H1 (cell line): ENCODE measurements around the gene RIN3. TPM values are rescaled to one million over a fixed set of nuclear protein-coding genes. Genes with fewer than 3 reads are reported as not detected.

Source experiments
- CTCF ChIA-PET: fragments of 300-600 bp; sonication (Branson Sonifier 250); formaldehyde crosslinking; loops from one replicate; lab custom pipeline; 2021; ENCODE audit not compliant: partially characterized antibody; lab: Charles Lee
- POLR2A ChIA-PET: fragments of 300-600 bp; sonication (Branson Sonifier 250); formaldehyde crosslinking; loops from one replicate; lab custom pipeline; 2021; ENCODE audit warnings: inconsistent platforms; ENCODE audit not compliant: partially characterized antibody; lab: Charles Lee
- DNase-seq, 2 experiments: peaks; one replicate each; pipeline versions ENCODE4 v3.0.0 to v3.0.0-alpha.2; 2010 to 2022; ENCODE audit warnings: low spot score in 2 of 2, low read depth in 1 of 2, mixed read lengths in 1 of 2
- FAIRE-seq: peaks from 2 replicates; lab custom pipeline; 2011; peaks lifted over from hg19 to GRCh38; lab: Jason Lieb, UNC
- H2AFZ ChIP-seq: 2 replicates; pipeline ENCODE4 v1.8.1; 2012; ENCODE audit warnings: low read length, inconsistent platforms
- H2AK5ac ChIP-seq: 2 replicates; pipeline ENCODE4 v1.6.1; 2013; ENCODE audit warnings: low read depth, low read length
- H2BK120ac ChIP-seq: replicated peaks from 2 replicates; pipeline ENCODE3; 2013; ENCODE audit warnings: low read depth, low read length, inconsistent platforms
- H2BK12ac ChIP-seq: 2 replicates; pipeline ENCODE4 v1.6.1; 2013; ENCODE audit warnings: low read depth, low read length
- H2BK15ac ChIP-seq: 2 replicates; pipeline ENCODE4 v1.6.1; 2013; ENCODE audit warnings: low read length
- H2BK20ac ChIP-seq: 2 replicates; pipeline ENCODE4 v1.6.1; 2013; ENCODE audit warnings: low read length
- H2BK5ac ChIP-seq: 2 replicates; pipeline ENCODE4 v1.6.1; 2013; ENCODE audit warnings: low read depth, low read length
- H3K14ac ChIP-seq: 2 replicates; pipeline ENCODE4 v1.6.1; 2013; ENCODE audit warnings: inconsistent platforms; ENCODE audit not compliant: insufficient read length
- H3K18ac ChIP-seq: 2 replicates; pipeline ENCODE4 v1.6.1; 2013; ENCODE audit warnings: low read length; ENCODE audit errors: extremely low read depth
- H3K23ac ChIP-seq: 2 replicates; pipeline ENCODE4 v1.6.1; 2013; ENCODE audit warnings: inconsistent platforms; ENCODE audit not compliant: insufficient read length
- H3K23me2 ChIP-seq: 2 replicates; pipeline ENCODE4 v1.6.1; 2013; ENCODE audit warnings: low read depth, low read length
- H3K27ac ChIP-seq: 2 replicates; pipeline ENCODE4 v1.6.1; 2011; ENCODE audit warnings: low read depth, low read length, inconsistent platforms
- H3K27me3 ChIP-seq, 4 experiments: replicated peaks in 1 of 4; 1 replicate in 1 of 4; 2 replicates in 3 of 4; pipeline versions ENCODE4 v1.6.1 to v1.8.1; 2011 to 2013; ENCODE audit warnings: low read length in 3 of 4, mild to moderate bottlenecking in 3 of 4, inconsistent platforms in 2 of 4, mixed read lengths in 2 of 4, moderate library complexity in 1 of 4; ENCODE audit not compliant: control insufficient read depth in 3 of 4, insufficient read depth in 3 of 4; ENCODE audit errors: extremely low read depth in 1 of 4
- H3K36me3 ChIP-seq, 4 experiments: 2 replicates each; pipeline versions ENCODE4 v1.6.1 to v1.8.1; 2011 to 2013; ENCODE audit warnings: mild to moderate bottlenecking in 4 of 4, low read length in 3 of 4, moderate library complexity in 2 of 4, control low read depth in 1 of 4, inconsistent platforms in 1 of 4; ENCODE audit not compliant: insufficient read depth in 4 of 4, control insufficient read depth in 2 of 4
- H3K4ac ChIP-seq: replicated peaks from 2 replicates; pipeline ENCODE3; 2013; ENCODE audit warnings: low read length, low read depth, mixed read lengths, inconsistent platforms; ENCODE audit not compliant: insufficient read length
- H3K4me1 ChIP-seq, 4 experiments: replicated peaks in 1 of 4; 1 replicate in 1 of 4; 2 replicates in 3 of 4; pipeline versions ENCODE4 v1.6.1 to v1.8.1; 2011 to 2013; ENCODE audit warnings: low read length in 3 of 4, inconsistent platforms in 2 of 4, mixed read lengths in 1 of 4; ENCODE audit not compliant: insufficient read depth in 4 of 4, control insufficient read depth in 3 of 4
- H3K4me2 ChIP-seq, 2 experiments: 2 replicates each; pipeline versions ENCODE4 v1.6.1 to v1.8.1; 2011 to 2013; ENCODE audit warnings: low read depth in 2 of 2, low read length in 2 of 2, control low read depth in 1 of 2, inconsistent platforms in 1 of 2, mild to moderate bottlenecking in 1 of 2; ENCODE audit not compliant: insufficient read depth in 1 of 2
- H3K4me3 ChIP-seq, 4 experiments: fragments of 200-600, 300-600 bp in 1 of 4; sonication (generic), shearing (Covaris generic), sonication (Bioruptor Twin) in 1 of 4; 2 replicates each; pipeline versions ENCODE4 v1.5.1 to v1.8.1; 2011 to 2016; ENCODE audit warnings: low read length in 4 of 4, low read depth in 3 of 4, control low read depth in 2 of 4, inconsistent platforms in 2 of 4, mild to moderate bottlenecking in 2 of 4, mixed read lengths in 1 of 4, moderate library complexity in 1 of 4; ENCODE audit not compliant: insufficient read depth in 2 of 4; ENCODE audit errors: extremely low read depth in 1 of 4
- H3K56ac ChIP-seq: replicated peaks from 2 replicates; pipeline ENCODE3; 2013; ENCODE audit warnings: low read depth, mild to moderate bottlenecking, mixed read lengths, low read length, inconsistent platforms; ENCODE audit not compliant: insufficient read length
- H3K79me1 ChIP-seq: 2 replicates; pipeline ENCODE4 v1.6.1; 2013; ENCODE audit warnings: low read depth, low read length, control low read depth
- H3K79me2 ChIP-seq, 2 experiments: 2 replicates each; pipeline versions ENCODE4 v1.6.1 to v1.8.1; 2012 to 2013; ENCODE audit warnings: low read length in 2 of 2, mild to moderate bottlenecking in 2 of 2, inconsistent platforms in 1 of 2; ENCODE audit not compliant: insufficient read depth in 2 of 2, control insufficient read depth in 1 of 2
- H3K9ac ChIP-seq, 4 experiments: replicated peaks in 1 of 4; 1 replicate in 1 of 4; 2 replicates in 3 of 4; pipeline versions ENCODE4 v1.6.1 to v1.8.1; 2011 to 2013; ENCODE audit warnings: low read depth in 3 of 4, low read length in 3 of 4, control low read depth in 2 of 4, mild to moderate bottlenecking in 2 of 4, moderate library complexity in 2 of 4, inconsistent platforms in 1 of 4; ENCODE audit errors: extremely low read depth in 1 of 4
- H3K9me3 ChIP-seq, 2 experiments: 2 replicates each; pipeline versions ENCODE4 v1.6.1 to v1.8.1; 2012 to 2013; ENCODE audit warnings: mild to moderate bottlenecking in 2 of 2, moderate library complexity in 2 of 2, control low read depth in 1 of 2, inconsistent platforms in 1 of 2, low read depth in 1 of 2, low read length in 1 of 2, mixed read lengths in 1 of 2; ENCODE audit not compliant: insufficient read depth in 2 of 2
- H4K20me1 ChIP-seq, 2 experiments: replicated peaks in 1 of 2; 2 replicates each; pipeline versions ENCODE3 to v1.8.1; 2011 to 2013; ENCODE audit warnings: inconsistent platforms in 2 of 2, low read length in 2 of 2, mild to moderate bottlenecking in 1 of 2; ENCODE audit not compliant: insufficient read depth in 2 of 2, control insufficient read depth in 1 of 2
- H4K5ac ChIP-seq: 2 replicates; pipeline ENCODE4 v1.6.1; 2013; ENCODE audit warnings: low read length, low read depth, mixed read lengths, inconsistent platforms; ENCODE audit not compliant: insufficient read length
- H4K8ac ChIP-seq: 2 replicates; pipeline ENCODE4 v1.8.0; 2013; ENCODE audit warnings: mild to moderate bottlenecking, moderate library complexity, low read length, inconsistent platforms; ENCODE audit not compliant: insufficient read depth; ENCODE audit errors: extremely low read depth
- H4K91ac ChIP-seq: replicated peaks from 2 replicates; pipeline ENCODE3; 2013; ENCODE audit warnings: low read length, mixed read lengths, inconsistent platforms; ENCODE audit not compliant: insufficient read length
- ATF2 ChIP-seq: IDR thresholded peaks from 2 replicates; pipeline ENCODE4 v1.6.1; 2012; ENCODE audit warnings: low read length, inconsistent platforms
- RXRA ChIP-seq: IDR thresholded peaks from 2 replicates; pipeline ENCODE4 v1.6.1; 2011; ENCODE audit warnings: low read depth, mild to moderate bottlenecking, low read length, moderate library complexity; ENCODE audit not compliant: insufficient read depth
- SUZ12 ChIP-seq: fragments of 200-600 bp; sonication (generic); IDR thresholded peaks from 2 replicates; pipeline ENCODE4 v1.6.1; 2012; ENCODE audit warnings: mild to moderate bottlenecking, inconsistent platforms, low read length, moderate library complexity, mixed read lengths
- TAF1 ChIP-seq: IDR thresholded peaks from 2 replicates; pipeline ENCODE4 v1.6.1; 2011; ENCODE audit warnings: mild to moderate bottlenecking, low read depth, low read length
- WGBS, 2 experiments: shearing (Covaris generic) in 1 of 2; methylation state at CpG; one replicate each; pipeline versions ENCODE4 v1.1.6 to v1.1.7; 2013 to 2015; ENCODE audit warnings: low lambda C conversion rate in 2 of 2, mixed read lengths in 2 of 2, inconsistent platforms in 1 of 2, low coverage in 1 of 2, missing lambda C conversion rate in 1 of 2; ENCODE audit not compliant: insufficient replicate concordance in 2 of 2, insufficient coverage in 1 of 2, insufficient read length in 1 of 2; ENCODE audit errors: extremely low coverage in 1 of 2, missing lambda C conversion rate in 1 of 2; 5-methylcytosine and 5-hydroxymethylcytosine counted together
- polyA plus RNA-seq, 7 experiments: library from polyadenylated mRNA; depleted of rRNA in 3 of 7; stranded (reverse) in 5 of 7; unstranded in 2 of 7; fragments of >200 nt in 5 of 7; fragments of 200-250 nt in 2 of 7; gene quantifications; 1 replicate in 5 of 7; 2 replicates in 1 of 7; 4 replicates in 1 of 7; pipeline versions ENCODE4 v1.2.1 to v1.2.3, GENCODE V29; 2011 to 2013; ENCODE audit warnings: missing spikeins in 2 of 7, mixed read lengths in 2 of 7
- total RNA-seq: library from RNA; stranded (reverse); fragmentation: NEBNext Ultra II Directional; extraction: Animal tissue kit (Norgen Biotek cat#: 25700); gene quantifications from 2 replicates; pipeline ENCODE4 v1.2.1, GENCODE V29; 2021

Gene RIN3
- total and polyA plus RNA-seq, 2 of the 8 experiments (the other 6 are each of a cell fraction or from before 2014, with no cell fraction given) = 0.59 to 1.5 TPM

- no peak overlapping the region for H3K4me3 ChIP-seq
- TF ChIP-seq RXRA = no peak
- TF ChIP-seq ATF2 = no peak
- TF ChIP-seq TAF1 = no peak
- no peak for TF ChIP-seq SUZ12
- no peak overlapping the region for H3K27ac ChIP-seq
- H4K5ac ChIP-seq = no peak overlapping the region
- no peak overlapping the region for H2AFZ ChIP-seq
- H4K20me1 ChIP-seq = peaks cover 0 to 2% of the 10 kb centered on the region in 2 experiments
- DNase-seq = no peak
- H3K4me2 ChIP-seq = no peak overlapping the region
- H3K79me2 ChIP-seq = peaks cover 0 to 19% of the 10 kb centered on the region in 2 experiments; a peak in 3 of 4 replicates
- no peak overlapping the region for H3K14ac ChIP-seq
- H4K91ac ChIP-seq = no peak overlapping the region
- peaks cover 4 to 14% (median 4%) of the 10 kb centered on the region in 4 experiments; a peak in 4 of 8 replicates for H3K36me3 ChIP-seq
- no peaks in the 10 kb centered on the region for H3K23me2 ChIP-seq
- H3K4ac ChIP-seq = no peak overlapping the region
- no peaks in the 10 kb centered on the region for H3K9me3 ChIP-seq
- H2AK5ac ChIP-seq = no peak overlapping the region
- no peak overlapping the region for H2BK12ac ChIP-seq
- no peak overlapping the region for H3K23ac ChIP-seq
- ChIA-PET POLR2A (interaction anchor here (5.3 kb wide), 1 partner anchor 13 kb away, joined by 19 read pairs; the partner anchor contains the start of gene LGMN), CTCF (interaction anchor here (0.5 to 1.2 kb wide), 3 partner anchors 16 to 194 kb away, joined by 3 to 5 read pairs (median 3); no protein-coding TSS in a partner anchor)
- no peak overlapping the region for H3K9ac ChIP-seq
- no peak overlapping the region for H3K18ac ChIP-seq
- no peak overlapping the region for H3K56ac ChIP-seq
- H2BK20ac ChIP-seq = no peak overlapping the region
- no peak for FAIRE-seq
- H3K27me3 ChIP-seq = no peaks in the 10 kb centered on the region
- H2BK5ac ChIP-seq = no peak overlapping the region
- WGBS, 2 experiments = 98% methylated on average over 6 of the region's 6 CpGs; no CpG with 5 or more reads in 1 of the 2 experiments
- H2BK120ac ChIP-seq = no peak overlapping the region
- H3K79me1 ChIP-seq = peaks cover 10% of the 10 kb centered on the region
- H4K8ac ChIP-seq = no peak overlapping the region
- H2BK15ac ChIP-seq = no peak overlapping the region
- no peaks in the 10 kb centered on the region for H3K4me1 ChIP-seq
These were observed 221.8 kb downstream of the RIN3 start for GRCh38 chr14:92735344-92735743.
